HepG2 (cell line): ENCODE results near the gene GPATCH4. TPM values are rescaled to one million over a fixed set of nuclear protein-coding genes. Genes with fewer than 3 reads are reported as not detected.

Experiments used
- ATAC-seq: fragments of 200-7000 bp; cut with Tn5 transposase; 3 replicates; pipeline ENCODE4 v1.9.1; 2020; ENCODE audit warnings: mild to moderate bottlenecking, moderate library complexity
- BruUV-seq: library from RNA; stranded (reverse); fragments of 400-500 nt; replicated peaks from 2 replicates; lab custom pipeline; 2021; lab: Mats Ljungman, UMichigan
- CTCF ChIA-PET: fragments of 300-600 bp; formaldehyde crosslinking; extraction: SDS; loops from one replicate; lab custom pipeline; 2021; ENCODE audit warnings: low total read pairs, inconsistent platforms, low intra/inter-chr PET ratio; lab: Yijun Ruan, JAX
- POLR2A ChIA-PET: fragments of 350-600 bp; sonication (Branson Sonifier 250); formaldehyde crosslinking; loops from one replicate; lab custom pipeline; 2020; ENCODE audit warnings: antibody characterized with exemption, inconsistent platforms; lab: Yijun Ruan, JAX
- DNase-seq: peaks from one replicate; pipeline ENCODE4 v3.0.0-alpha.2; 2015; ENCODE audit warnings: low spot score
- FAIRE-seq: peaks from 3 replicates; lab custom pipeline; 2011; peaks lifted over from hg19 to GRCh38; lab: Jason Lieb, UNC
- H2AFZ ChIP-seq: one replicate; pipeline ENCODE4 v1.6.1; 2011; ENCODE audit warnings: low read length, inconsistent platforms
- H3K27ac ChIP-seq: fragments of 300-600 bp; 3 replicates; pipeline ENCODE4 v1.8.0; 2011; ENCODE audit warnings: mixed run types, mild to moderate bottlenecking, mixed read lengths, low read length, inconsistent platforms; ENCODE audit not compliant: insufficient read depth; ENCODE audit errors: extremely low read length
- H3K27me3 ChIP-seq, 2 experiments: fragments of 200-600 bp in 1 of 2; 2 replicates in 1 of 2; 3 replicates in 1 of 2; pipeline versions ENCODE4 v1.6.0 to v1.8.0; 2011; ENCODE audit warnings: low read length in 2 of 2, mild to moderate bottlenecking in 2 of 2, moderate library complexity in 2 of 2, inconsistent platforms in 1 of 2; ENCODE audit not compliant: insufficient read depth in 2 of 2, control insufficient read depth in 1 of 2
- H3K36me3 ChIP-seq, 2 experiments: fragments of 200-600 bp in 1 of 2; replicated peaks in 1 of 2; 2 replicates in 1 of 2; 3 replicates in 1 of 2; pipeline versions ENCODE4 v1.5.1 to v1.8.0; 2011; ENCODE audit warnings: low read length in 2 of 2, inconsistent platforms in 1 of 2; ENCODE audit not compliant: insufficient read depth in 2 of 2, control insufficient read depth in 1 of 2
- H3K4me1 ChIP-seq: 2 replicates; pipeline ENCODE4 v1.5.1; 2012; ENCODE audit warnings: low read length, inconsistent platforms; ENCODE audit not compliant: insufficient read depth
- H3K4me2 ChIP-seq: 2 replicates; pipeline ENCODE4 v1.6.0; 2011; ENCODE audit warnings: low read depth, low read length, inconsistent platforms
- H3K4me3 ChIP-seq, 3 experiments: fragments of 200-600 bp in 1 of 3; sonication (generic), shearing (Covaris generic) in 1 of 3; replicated peaks in 1 of 3; 2 replicates each; pipeline ENCODE4 v1.5.1; 2011 to 2016; ENCODE audit warnings: low read length in 3 of 3, inconsistent platforms in 2 of 3, low read depth in 2 of 3, mild to moderate bottlenecking in 2 of 3, control low read depth in 1 of 3, mixed read lengths in 1 of 3; ENCODE audit not compliant: insufficient read depth in 1 of 3
- H3K79me2 ChIP-seq: one replicate; pipeline ENCODE4 v1.6.1; 2011; ENCODE audit warnings: low read length, inconsistent platforms; ENCODE audit not compliant: insufficient read depth
- H3K9ac ChIP-seq: 2 replicates; pipeline ENCODE4 v1.6.0; 2011; ENCODE audit warnings: mild to moderate bottlenecking, low read depth, low read length, inconsistent platforms; ENCODE audit not compliant: insufficient read depth
- H3K9me3 ChIP-seq: 2 replicates; pipeline ENCODE4 v1.5.1; 2012; ENCODE audit warnings: mild to moderate bottlenecking, low read length
- H4K20me1 ChIP-seq: 2 replicates; pipeline ENCODE4 v1.6.0; 2011; ENCODE audit warnings: inconsistent platforms, mild to moderate bottlenecking, low read length, moderate library complexity; ENCODE audit not compliant: insufficient read depth
- MEIS1 ChIP-seq: sonication (generic); formaldehyde crosslinking; IDR thresholded peaks from 2 replicates; pipeline ENCODE4 v1.9.0; 2021; ENCODE audit warnings: mild to moderate bottlenecking, missing genetic modification reagents, moderate library complexity, borderline replicate concordance
- NFE2L1 ChIP-seq: sonication (generic); formaldehyde crosslinking; IDR thresholded peaks from 2 replicates; pipeline ENCODE4 v1.4.0; 2020; ENCODE audit warnings: missing genetic modification reagents, mild to moderate bottlenecking, borderline replicate concordance
- RAD21 ChIP-seq: fragments of 450-650 bp; formaldehyde crosslinking; IDR thresholded peaks from 2 replicates; pipeline ENCODE4 v1.5.0; 2020; ENCODE audit warnings: mild to moderate bottlenecking
- SALL1 ChIP-seq: sonication (generic); formaldehyde crosslinking; IDR thresholded peaks from 2 replicates; pipeline ENCODE4 v1.8.0; 2022; ENCODE audit warnings: mild to moderate bottlenecking, missing genetic modification reagents
- STAG1 ChIP-seq: sonication (generic); formaldehyde crosslinking; IDR thresholded peaks from 2 replicates; pipeline ENCODE4 v1.4.0; 2020; ENCODE audit warnings: missing genetic modification reagents
- TRIM24 ChIP-seq: sonication (generic); formaldehyde crosslinking; IDR thresholded peaks from 2 replicates; pipeline ENCODE4 v1.8.0; 2022; ENCODE audit warnings: mild to moderate bottlenecking, missing genetic modification reagents
- XRCC5 ChIP-seq: fragments of 200-400 bp; formaldehyde crosslinking; optimal IDR thresholded peaks from 2 replicates; pipeline ENCODE3; 2017; ENCODE audit warnings: mild to moderate bottlenecking, low read length
- YEATS2 ChIP-seq: sonication (generic); formaldehyde crosslinking; IDR thresholded peaks from 2 replicates; pipeline ENCODE4 v1.4.0; 2020; ENCODE audit warnings: missing genetic modification reagents, borderline replicate concordance
- ZC3H4 ChIP-seq: sonication (generic); formaldehyde crosslinking; IDR thresholded peaks from 2 replicates; pipeline ENCODE4 v1.4.0; 2020; ENCODE audit warnings: missing genetic modification reagents, borderline replicate concordance
- ZEB1 ChIP-seq: IDR thresholded peaks from 2 replicates; pipeline ENCODE4 v1.6.1; 2012; ENCODE audit warnings: mild to moderate bottlenecking, low read depth, inconsistent platforms; ENCODE audit not compliant: insufficient replicate concordance
- ZNF577 ChIP-seq: sonication (generic); formaldehyde crosslinking; IDR thresholded peaks from 2 replicates; pipeline ENCODE4 v1.4.0; 2020; ENCODE audit warnings: mild to moderate bottlenecking, low read depth, missing genetic modification reagents, borderline replicate concordance
- ZNF746 ChIP-seq: sonication (generic); formaldehyde crosslinking; IDR thresholded peaks from 2 replicates; pipeline ENCODE4 v1.8.0; 2022; ENCODE audit warnings: mild to moderate bottlenecking, missing genetic modification reagents
- ZNF839 ChIP-seq: sonication (generic); formaldehyde crosslinking; IDR thresholded peaks from 2 replicates; pipeline ENCODE4 v1.4.0; 2020; ENCODE audit warnings: missing genetic modification reagents, mild to moderate bottlenecking, borderline replicate concordance
- WGBS: methylation state at CpG from one replicate; pipeline ENCODE4 v1.1.6; 2017; ENCODE audit warnings: low lambda C conversion rate; 5-methylcytosine and 5-hydroxymethylcytosine counted together
- in situ Hi-C: cut with HindIII; loops from 2 replicates; pipeline ENCODE4 v1.10.0; 2017; ENCODE audit warnings: low pct_unique_long_range_greater_than_20kb; ENCODE audit not compliant: extremely low pct_ligation_motif_present
- intact Hi-C: fragments of 100-400 bp; cut with micrococcal nuclease; formaldehyde crosslinking; loops from one replicate; pipeline ENCODE4 v1.10.0; 2022; ENCODE audit not compliant: unreplicated experiment
- polyA plus RNA-seq, 8 experiments: library from polyadenylated mRNA; depleted of rRNA in 3 of 8; stranded (reverse) in 7 of 8; unstranded in 1 of 8; fragments of >200 nt; fragmentation: Illumina TruSeq in 4 of 8; extraction: Trizol in 4 of 8; gene quantifications; 2 replicates each; pipeline versions ENCODE4 v1.2.1 to v1.2.3, GENCODE V29; 2011 to 2016; ENCODE audit warnings: low read depth in 4 of 8, missing spikeins in 1 of 8, mixed read lengths in 1 of 8; ENCODE audit not compliant: insufficient read depth in 1 of 8
- total RNA-seq, 5 experiments: library from RNA; depleted of rRNA; stranded (reverse); fragments of >200 nt; fragmentation: Illumina TruSeq; extraction: Trizol; gene quantifications; 2 replicates each; pipeline ENCODE4 v1.2.3, GENCODE V29; 2016; ENCODE audit warnings: low read depth in 1 of 5
- TF ChIP-seq, protein P1 (sequence below): sonication (generic); formaldehyde crosslinking; IDR thresholded peaks from 2 replicates; pipeline ENCODE4 v1.8.1; 2023; ENCODE audit warnings: missing genetic modification reagents, mild to moderate bottlenecking, borderline replicate concordance
- TF ChIP-seq, protein P2 (sequence below): fragments of 450-650 bp; IDR thresholded peaks from 2 replicates; pipeline ENCODE4 v1.6.1; 2016
- TF ChIP-seq, protein P3 (sequence below): sonication (generic); formaldehyde crosslinking; IDR thresholded peaks from 2 replicates; pipeline ENCODE4 v1.5.1; 2020; ENCODE audit warnings: mild to moderate bottlenecking, missing genetic modification reagents, moderate library complexity

GPATCH4 gene
- total and polyA plus RNA-seq, 2 of the 13 experiments (the other 11 are each of a cell fraction or from before 2014, with no cell fraction given), result 19.2 to 37.9 TPM

DNA sequence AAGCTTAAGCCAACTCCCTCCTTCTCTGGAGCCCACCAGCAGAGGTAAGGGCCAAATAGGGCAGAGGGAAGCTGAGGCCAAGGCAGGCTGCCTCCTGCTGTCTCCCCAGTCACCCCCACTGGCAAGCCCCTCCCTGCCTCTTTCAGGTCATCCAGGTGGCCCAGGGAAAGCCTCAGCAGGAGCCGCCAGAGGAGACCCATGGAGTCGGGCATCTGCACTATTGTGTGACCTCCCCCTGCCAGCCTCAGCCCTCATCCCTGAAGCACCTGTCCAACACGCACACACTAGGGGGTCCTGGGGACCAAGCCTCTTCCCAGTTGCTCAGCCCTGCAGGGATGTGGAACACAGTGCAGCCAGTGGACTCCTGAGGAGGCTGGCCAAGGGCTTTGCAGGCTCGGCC, 15.0 kb downstream of the GPATCH4 start (continued):
- TF ChIP-seq, protein P1, sequence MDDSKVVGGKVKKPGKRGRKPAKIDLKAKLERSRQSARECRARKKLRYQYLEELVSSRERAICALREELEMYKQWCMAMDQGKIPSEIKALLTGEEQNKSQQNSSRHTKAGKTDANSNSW (CRISPR knock-in tag), result no peak
- TF ChIP-seq ZNF839 (no peak), NFE2L1 (CRISPR knock-in tag) (no peak), ZC3H4 (CRISPR knock-in tag) (no peak), MEIS1 (CRISPR knock-in tag) (no peak), TRIM24 (CRISPR knock-in tag) (no peak)

DNA sequence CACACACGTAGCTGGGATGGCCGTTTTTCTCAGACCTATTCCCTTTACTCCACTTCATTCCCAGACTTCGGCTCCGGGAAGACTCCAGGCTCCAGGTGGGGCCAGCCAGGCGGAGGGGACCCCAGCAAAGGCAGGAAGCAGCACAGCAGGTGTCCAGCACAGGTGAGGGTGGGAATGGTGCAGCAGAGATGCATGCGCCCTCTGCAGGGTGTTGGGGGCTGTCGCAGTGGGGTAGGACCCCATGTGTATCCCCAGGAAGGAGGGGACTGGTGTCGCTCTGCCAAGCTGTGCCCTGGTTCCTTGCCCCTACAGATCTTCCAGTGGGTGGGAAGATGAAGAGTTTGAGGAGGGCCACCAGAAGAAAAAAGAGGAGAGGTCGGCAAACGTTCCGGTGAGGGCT, 16.5 kb downstream of the GPATCH4 start:
- Histone ChIP-seq H3K79me2 (no peaks in the 10 kb centered on the region), H3K4me3 (no peak overlapping the region), H4K20me1 (no peaks in the 10 kb centered on the region), H3K9ac (no peak overlapping the region), H3K27ac (no peak overlapping the region), H3K9me3 (no peaks in the 10 kb centered on the region), H2AFZ (no peak overlapping the region), H3K27me3 (peaks cover 6 to 35% of the 10 kb centered on the region in 2 experiments; a peak in 4 of 5 replicates), H3K4me1 (0 out of 2 replicates have a peak, but pooled peaks cover 14% of the 10 kb centered on the region), H3K4me2 (peak overlapping the region; percentile 29; the same call in 1 of the 2 replicates), H3K36me3 (no peaks in the 10 kb centered on the region)
- intact Hi-C loops, result loop anchor here (1.0 to 5.0 kb wide), 3 partner anchors 23 to 129 kb away; partner anchors contain the start of gene MEF2D
- ATAC-seq (peak; percentile 86), FAIRE-seq (no peak), DNase-seq (peak; percentile 28)
- no TSS peak for BruUV-seq
- ChIA-PET CTCF (interaction anchor here (1.2 to 5.8 kb wide), 3 partner anchors 23 to 128 kb away, joined by 3 to 86 read pairs (median 7); no protein-coding TSS in a partner anchor), POLR2A (no interaction called here)
- WGBS, result 5% methylated on average over 11 of the region's 11 CpGs
- in situ Hi-C loops, result no loop called here
- TF ChIP-seq ZNF746 (CRISPR knock-in tag) (no peak), XRCC5 (peak; percentile 44), ZEB1 (peak; percentile 52), SALL1 (CRISPR knock-in tag) (peak; percentile 14; the same call in 1 of the 2 replicates), STAG1 (CRISPR knock-in tag) (peak; percentile 48), ZNF577 (no peak), RAD21 (CRISPR knock-in tag) (0 out of 2 replicates have a peak, but pooled peaks have one; percentile 12), YEATS2 (CRISPR knock-in tag) (no peak)
- TF ChIP-seq, protein P2, sequence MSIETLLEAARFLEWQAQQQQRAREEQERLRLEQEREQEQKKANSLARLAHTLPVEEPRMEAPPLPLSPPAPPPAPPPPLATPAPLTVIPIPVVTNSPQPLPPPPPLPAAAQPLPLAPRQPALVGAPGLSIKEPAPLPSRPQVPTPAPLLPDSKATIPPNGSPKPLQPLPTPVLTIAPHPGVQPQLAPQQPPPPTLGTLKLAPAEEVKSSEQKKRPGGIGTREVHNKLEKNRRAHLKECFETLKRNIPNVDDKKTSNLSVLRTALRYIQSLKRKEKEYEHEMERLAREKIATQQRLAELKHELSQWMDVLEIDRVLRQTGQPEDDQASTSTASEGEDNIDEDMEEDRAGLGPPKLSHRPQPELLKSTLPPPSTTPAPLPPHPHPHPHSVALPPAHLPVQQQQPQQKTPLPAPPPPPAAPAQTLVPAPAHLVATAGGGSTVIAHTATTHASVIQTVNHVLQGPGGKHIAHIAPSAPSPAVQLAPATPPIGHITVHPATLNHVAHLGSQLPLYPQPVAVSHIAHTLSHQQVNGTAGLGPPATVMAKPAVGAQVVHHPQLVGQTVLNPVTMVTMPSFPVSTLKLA, result no peak
- TF ChIP-seq, protein P3, sequence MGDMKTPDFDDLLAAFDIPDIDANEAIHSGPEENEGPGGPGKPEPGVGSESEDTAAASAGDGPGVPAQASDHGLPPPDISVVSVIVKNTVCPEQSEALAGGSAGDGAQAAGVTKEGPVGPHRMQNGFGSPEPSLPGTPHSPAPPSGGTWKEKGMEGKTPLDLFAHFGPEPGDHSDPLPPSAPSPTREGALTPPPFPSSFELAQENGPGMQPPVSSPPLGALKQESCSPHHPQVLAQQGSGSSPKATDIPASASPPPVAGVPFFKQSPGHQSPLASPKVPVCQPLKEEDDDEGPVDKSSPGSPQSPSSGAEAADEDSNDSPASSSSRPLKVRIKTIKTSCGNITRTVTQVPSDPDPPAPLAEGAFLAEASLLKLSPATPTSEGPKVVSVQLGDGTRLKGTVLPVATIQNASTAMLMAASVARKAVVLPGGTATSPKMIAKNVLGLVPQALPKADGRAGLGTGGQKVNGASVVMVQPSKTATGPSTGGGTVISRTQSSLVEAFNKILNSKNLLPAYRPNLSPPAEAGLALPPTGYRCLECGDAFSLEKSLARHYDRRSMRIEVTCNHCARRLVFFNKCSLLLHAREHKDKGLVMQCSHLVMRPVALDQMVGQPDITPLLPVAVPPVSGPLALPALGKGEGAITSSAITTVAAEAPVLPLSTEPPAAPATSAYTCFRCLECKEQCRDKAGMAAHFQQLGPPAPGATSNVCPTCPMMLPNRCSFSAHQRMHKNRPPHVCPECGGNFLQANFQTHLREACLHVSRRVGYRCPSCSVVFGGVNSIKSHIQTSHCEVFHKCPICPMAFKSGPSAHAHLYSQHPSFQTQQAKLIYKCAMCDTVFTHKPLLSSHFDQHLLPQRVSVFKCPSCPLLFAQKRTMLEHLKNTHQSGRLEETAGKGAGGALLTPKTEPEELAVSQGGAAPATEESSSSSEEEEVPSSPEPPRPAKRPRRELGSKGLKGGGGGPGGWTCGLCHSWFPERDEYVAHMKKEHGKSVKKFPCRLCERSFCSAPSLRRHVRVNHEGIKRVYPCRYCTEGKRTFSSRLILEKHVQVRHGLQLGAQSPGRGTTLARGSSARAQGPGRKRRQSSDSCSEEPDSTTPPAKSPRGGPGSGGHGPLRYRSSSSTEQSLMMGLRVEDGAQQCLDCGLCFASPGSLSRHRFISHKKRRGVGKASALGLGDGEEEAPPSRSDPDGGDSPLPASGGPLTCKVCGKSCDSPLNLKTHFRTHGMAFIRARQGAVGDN (CRISPR knock-in tag), result peak; percentile 32; the same call in 1 of the 2 replicates
